GM18498 (cell line): ENCODE measurements around the gene DPP3.
"Not testable (repeated sequence)": the region's sequence is repeated elsewhere in the genome, so short reads cannot be mapped to it uniquely, and the experiment has no call there.

Experiments
- ATAC-seq: cut with Tn5 transposase; IDR thresholded peaks from one replicate; pipeline ENCODE4 v1.9.1; 2021; ENCODE audit warnings: mild to moderate bottlenecking, moderate library complexity; ENCODE audit not compliant: unreplicated experiment

The DPP3 gene

GRCh38 chr11:66464116-66464515 is 16.1 kb upstream of the DPP3 start:
- not testable (repeated sequence) for ATAC-seq

DNA sequence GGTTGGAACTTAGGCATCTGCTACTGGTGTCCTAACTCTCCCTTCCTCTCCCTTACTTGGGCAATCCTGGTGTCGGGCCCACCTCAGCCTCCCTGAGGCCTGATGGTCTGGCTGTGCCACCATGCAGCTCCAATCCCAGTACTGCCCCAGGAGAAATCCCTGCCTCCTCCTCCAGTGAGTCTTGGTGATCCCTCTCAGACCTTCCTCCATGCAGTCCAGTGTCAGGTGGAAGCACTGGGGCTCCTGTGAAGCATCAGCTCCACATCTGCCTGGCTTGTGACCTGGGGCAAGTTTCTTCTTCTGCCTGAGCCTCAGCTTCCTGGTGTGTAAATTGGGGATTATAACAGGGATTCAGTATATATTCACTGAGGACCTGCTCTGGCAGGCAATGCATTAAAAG is 15.3 kb upstream of the DPP3 start:
- ATAC-seq: no peak

DNA sequence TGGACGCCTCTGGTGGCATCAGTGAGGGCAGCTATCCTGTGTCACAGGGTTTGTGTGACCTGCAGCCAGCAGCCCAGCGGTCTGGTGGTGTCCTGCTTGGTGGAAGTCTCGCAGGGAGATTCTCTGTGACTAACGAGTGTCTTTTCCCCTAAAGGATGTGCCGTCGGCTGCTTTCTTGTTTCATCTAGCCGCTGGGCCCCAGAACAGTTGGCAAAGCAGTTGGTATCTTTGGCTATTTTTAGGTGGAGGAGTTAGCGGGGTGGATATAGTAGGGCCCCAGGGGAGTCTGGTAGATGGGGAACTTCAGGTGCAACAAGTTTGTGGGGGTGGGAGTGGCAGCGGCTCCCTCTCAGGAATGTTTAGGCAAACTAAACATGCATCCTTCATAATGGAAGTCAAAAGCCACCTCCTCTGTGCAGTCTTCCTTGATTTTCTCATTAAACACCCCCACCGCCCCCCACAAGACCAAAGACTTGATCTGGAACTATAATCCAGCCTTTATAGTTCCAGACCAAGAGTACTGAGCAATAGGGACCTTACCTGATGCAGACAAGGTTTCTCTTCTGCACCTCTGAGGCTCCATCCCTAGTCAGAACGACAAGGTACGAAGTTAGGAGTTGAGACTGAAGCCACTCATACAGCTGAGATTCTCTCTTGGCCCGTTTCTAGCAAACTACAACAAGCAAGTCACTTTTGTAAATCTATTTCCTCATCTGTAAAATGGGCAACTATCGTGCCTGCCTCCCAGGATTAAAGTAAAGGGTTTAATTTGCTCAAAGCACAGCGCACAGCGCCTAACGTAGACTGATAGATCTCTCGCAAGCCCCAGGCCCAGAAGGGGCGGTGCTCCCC is 14.6 kb upstream of the DPP3 start:
- no peak for ATAC-seq

DNA sequence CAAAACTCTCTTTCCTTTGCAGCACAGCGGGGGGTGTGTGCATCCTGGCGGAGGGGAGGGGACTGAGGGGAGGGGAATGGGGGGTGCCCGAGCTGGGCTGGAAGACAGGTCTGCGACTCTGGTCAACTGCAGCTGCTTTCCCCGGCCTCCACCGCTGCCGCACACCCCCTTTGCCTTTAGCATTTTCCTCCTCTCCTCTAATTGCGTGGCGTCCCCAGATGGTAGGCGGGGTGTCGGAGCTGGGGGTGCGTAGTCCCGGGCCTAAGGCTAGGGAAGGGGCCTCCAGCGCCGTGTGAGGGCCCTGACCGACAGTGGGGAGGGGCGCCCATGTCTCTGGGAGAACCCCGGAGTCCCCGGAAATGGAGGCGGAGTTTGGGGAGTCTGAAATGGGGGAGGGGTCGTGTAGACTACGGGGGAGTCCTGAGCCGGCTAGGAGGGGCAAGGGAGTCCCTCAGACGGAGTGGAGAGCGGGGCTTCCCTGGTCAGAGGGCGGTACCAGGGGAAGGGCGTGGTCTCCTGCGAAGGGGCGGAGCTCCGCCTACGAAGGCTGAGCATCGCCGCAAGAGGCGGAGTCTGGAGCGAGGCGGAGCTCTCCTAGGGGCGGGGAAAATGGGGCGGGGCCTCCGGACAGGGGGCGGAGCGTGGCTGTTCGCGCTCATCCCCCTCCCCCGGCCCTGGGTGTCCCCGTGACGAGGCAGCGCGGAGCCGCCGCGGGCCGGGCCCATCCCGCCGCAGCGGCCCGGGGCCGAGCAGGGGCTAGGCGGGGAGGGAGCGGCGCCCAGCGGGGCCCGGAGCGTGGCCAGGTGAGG is 13.8 kb upstream of the DPP3 start, which contains the start of gene PELI3:
PELI3 (plus strand) TSS at position 681 of the 809 bp plus-strand sequence. CDS start 1,224 bp downstream, outside the sequence.
- ATAC-seq: peak; percentile 88

GRCh38 chr11:66467034-66467659 is 13.1 kb upstream of the DPP3 start:
- ATAC-seq: peak; percentile 44

DNA sequence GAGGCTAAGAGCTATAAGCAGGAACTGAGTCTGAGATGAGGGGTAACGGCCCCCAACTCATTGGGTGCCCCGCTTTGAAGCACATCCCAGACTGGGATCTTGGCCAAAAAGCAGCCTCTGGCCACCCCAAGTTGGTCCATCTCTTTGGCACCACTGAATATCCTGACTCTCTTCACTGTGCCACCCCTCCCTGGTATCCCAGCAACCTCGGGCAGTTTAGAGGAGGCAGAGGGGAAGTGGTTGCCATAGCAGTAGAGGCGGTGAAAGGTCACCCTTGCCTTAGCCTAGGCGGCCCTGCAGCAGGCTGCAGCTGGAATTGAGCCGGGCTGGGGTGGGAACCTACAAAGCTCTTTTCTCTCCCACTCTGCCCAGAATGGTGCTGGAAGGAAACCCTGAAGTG is 12.5 kb upstream of the DPP3 start:
- no peak for ATAC-seq

- no peak for ATAC-seq
These were observed 11.5 kb upstream of the DPP3 start for GRCh38 chr11:66468691-66469090.

GRCh38 chr11:66469441-66469840 is 10.8 kb upstream of the DPP3 start:
- ATAC-seq: no peak

DNA sequence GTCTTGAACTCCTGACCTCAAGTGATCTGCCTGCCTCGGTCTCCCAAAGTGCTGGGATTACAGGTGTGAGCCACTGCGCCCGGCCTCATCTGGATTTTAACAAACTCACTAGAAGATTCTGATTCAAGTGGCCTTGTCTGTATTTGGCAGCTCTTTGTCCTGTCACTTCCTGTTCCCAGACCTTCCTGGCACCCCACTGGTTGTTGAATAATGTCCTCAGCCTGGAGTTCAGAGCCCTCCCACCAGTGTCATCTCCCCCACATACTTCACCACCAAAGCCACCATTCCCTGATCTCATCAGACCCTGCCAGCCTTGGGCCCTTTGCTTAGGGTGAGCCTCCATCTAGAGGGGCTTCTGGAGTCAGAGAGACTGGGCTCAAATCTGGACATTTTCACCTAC is 10.2 kb upstream of the DPP3 start:
- ATAC-seq: no peak

DNA sequence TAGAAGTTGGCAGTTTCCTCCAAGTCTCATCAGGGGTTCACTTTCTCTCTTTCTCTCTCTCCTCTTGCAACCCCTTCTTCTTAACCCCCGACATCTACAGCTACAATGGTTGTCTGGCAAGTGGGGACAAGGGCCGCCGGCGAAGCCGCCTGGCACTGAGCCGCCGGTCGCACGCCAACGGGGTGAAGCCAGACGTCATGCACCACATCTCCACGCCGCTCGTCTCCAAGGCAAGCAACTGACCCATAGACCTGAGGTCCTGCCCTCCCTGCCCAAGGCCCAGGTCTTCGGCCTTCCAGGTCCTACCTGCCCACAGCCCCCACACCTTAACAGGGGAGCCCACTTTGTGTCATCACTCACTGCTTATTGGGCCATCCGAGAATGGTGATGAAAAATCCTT is 9.1 kb upstream of the DPP3 start:
- no peak for ATAC-seq

- ATAC-seq: no peak
These were observed 8.2 kb upstream of the DPP3 start for GRCh38 chr11:66472054-66472453.

DNA sequence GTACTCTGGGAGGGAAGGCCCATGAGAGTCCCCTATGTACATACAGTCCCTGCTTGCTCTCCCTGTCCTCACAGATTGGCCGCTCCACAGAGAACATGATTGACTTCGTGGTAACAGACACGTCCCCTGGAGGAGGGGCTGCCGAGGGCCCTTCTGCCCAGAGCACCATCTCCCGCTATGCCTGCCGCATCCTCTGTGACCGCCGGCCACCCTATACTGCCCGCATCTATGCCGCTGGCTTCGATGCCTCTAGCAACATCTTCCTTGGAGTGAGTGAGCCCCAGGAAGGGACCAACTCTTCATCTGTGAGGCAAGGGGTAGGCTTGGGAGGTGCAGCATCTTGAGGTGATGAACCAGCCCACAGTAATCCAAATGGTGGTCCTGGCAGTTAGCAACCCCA is 7.1 kb upstream of the DPP3 start:
- ATAC-seq: no peak

- no peak for ATAC-seq
These were observed 6.4 kb upstream of the DPP3 start for GRCh38 chr11:66473608-66474515.

DNA sequence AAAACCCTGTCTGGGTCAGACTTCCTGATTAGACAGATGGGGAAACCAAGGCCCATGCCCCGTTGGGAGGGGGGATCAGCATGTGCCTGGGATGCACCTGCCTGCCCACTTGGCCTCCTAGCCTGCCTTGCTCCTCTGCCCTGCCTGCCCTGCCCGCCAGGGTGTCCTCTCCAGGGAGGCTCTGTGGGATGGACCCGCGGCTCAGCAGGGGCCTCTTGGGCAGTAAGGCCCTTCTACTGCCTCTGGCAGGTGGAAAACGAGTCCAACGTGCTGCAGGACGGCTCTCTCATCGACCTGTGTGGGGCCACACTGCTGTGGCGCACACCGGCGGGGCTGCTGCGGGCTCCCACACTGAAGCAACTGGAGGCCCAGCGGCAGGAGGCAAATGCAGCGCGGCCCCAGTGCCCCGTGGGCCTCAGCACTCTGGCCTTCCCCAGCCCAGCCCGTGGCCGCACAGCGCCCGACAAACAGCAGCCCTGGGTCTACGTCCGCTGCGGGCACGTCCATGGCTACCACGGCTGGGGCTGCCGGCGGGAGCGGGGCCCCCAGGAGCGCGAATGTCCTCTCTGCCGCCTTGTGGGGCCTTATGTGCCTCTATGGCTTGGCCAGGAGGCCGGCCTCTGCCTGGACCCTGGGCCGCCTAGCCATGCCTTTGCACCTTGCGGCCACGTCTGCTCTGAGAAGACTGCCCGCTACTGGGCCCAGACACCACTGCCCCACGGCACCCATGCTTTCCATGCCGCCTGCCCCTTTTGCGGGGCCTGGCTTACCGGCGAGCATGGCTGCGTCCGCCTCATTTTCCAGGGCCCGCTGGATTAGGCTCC is 4.7 kb upstream of the DPP3 start:
- ATAC-seq: no peak

DNA sequence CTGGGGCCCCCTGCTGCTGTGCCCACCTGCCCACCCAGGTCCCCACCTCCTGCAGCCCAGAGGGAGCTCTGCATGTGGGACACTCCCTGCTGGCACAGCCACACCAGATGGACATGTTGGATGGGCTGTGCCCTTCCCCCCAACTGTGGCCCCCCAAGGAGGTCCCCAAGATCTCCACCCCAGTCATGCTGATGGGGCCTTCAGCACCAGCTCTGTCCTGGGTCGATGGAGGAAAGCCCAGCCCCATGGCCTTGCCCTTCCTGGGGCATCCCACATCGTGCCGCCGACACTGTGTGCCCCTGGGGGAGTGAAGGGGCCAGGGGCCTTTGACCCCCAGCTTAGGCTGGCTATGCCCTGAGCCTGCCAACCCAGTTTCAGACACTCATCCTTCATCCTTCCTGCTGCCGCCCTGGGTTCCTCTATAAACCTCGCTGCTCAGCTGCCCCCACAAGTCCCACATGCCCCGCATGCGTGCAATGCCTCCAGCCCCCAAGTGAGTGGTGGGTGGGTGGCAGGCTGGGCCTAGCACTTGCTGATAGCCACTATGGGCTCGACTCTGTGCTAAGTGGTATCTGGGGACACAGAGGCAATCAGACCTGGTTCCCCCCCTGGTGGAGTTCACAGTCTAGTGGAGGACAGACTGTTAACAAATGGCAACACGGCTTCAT is 3.9 kb upstream of the DPP3 start:
- no peak for ATAC-seq

DNA sequence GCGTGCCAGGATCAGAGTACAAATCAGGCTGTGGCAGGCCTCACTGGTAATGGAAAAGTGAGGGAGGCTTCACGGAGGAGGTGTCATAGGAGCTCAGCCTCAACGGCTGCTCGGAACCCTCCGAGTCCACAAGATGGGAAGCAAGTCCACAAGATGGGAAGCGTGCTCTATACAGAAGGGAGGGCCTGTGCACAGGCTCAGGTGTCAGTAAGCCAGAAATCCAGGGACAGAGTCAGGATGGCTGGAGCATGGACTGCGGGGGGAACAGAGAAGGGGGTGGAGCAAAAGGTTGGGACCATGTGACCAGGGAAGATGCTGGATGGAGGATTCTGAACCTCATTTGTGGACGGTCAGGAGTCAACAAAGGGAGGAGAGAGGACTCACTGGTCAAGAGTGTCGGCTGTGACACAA is 3.4 kb upstream of the DPP3 start:
- ATAC-seq: no peak

GRCh38 chr11:66477263-66478201 is 2.7 kb upstream of the DPP3 start:
- ATAC-seq: no peak
